ENCODE data around the gene CPNE2. TPM values are rescaled to one million over a fixed set of nuclear protein-coding genes. Genes with fewer than 3 reads are reported as not detected.

CPNE2 gene
- polyA plus RNA-seq, 2 of the 4 experiments (the other 2 are of a cell fraction): 36.7 TPM

DNA sequence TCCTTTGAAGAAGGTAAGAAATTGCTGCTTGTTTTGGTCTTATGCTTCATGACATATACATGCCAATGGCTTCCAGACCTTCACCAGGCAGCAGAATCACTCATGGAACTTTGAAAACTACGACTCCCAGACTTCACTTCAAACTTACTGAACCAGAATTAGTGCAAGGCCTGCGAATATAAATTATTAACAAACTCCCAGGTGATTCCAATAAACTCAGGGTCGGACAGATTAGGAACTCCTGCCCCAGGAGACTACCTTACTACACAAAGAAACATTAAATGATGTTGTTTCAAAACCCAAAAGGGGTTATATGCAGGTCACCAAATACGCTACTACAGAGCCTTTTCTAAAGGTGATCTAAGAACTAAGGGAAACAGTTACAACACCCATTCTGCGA lies 73.1 kb downstream of the CPNE2 start:
- 90% methylated on average over 5 of the region's 5 CpGs for WGBS (ENCODE audit: missing lambda C conversion rate)
- H3K4me3 ChIP-seq: no peak overlapping the region
- H3K27ac ChIP-seq: no peak overlapping the region
- ATAC-seq: no peak
- POLR2A ChIA-PET: no interaction called here
- CTCF ChIA-PET: interaction anchor here (1.4 to 2.6 kb wide), 2 partner anchors 72 to 81 kb away, joined by 4 to 13 read pairs; partner anchors contain the start of gene CPNE2
- H3K9me3 ChIP-seq: no peaks in the 10 kb centered on the region
- no peaks in the 10 kb centered on the region for H3K4me1 ChIP-seq
- no peak overlapping the region for H3K4me2 ChIP-seq
- no peak for DNase-seq (ENCODE audit: low read depth in 1 of 2, low spot score in 1 of 2)
- no peak for FAIRE-seq
- TF ChIP-seq BHLHE40 (IDR thresholded peaks at IDR 0.05; ENCODE audit: low read depth, low read length): no peak
- TF ChIP-seq ZC3H11A (IDR thresholded peaks at IDR 0.05): no peak
- no peak for TF ChIP-seq KDM5A (IDR thresholded peaks at IDR 0.05)
- no peak for TF ChIP-seq HOXB13 (CRISPR knock-in tag; IDR thresholded peaks at IDR 0.05; ENCODE audit: low read depth)
- TF ChIP-seq, protein P1, sequence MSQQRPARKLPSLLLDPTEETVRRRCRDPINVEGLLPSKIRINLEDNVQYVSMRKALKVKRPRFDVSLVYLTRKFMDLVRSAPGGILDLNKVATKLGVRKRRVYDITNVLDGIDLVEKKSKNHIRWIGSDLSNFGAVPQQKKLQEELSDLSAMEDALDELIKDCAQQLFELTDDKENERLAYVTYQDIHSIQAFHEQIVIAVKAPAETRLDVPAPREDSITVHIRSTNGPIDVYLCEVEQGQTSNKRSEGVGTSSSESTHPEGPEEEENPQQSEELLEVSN (IDR thresholded peaks at IDR 0.05; ENCODE audit: borderline replicate concordance, low read depth): no peak
- TF ChIP-seq, protein P2, sequence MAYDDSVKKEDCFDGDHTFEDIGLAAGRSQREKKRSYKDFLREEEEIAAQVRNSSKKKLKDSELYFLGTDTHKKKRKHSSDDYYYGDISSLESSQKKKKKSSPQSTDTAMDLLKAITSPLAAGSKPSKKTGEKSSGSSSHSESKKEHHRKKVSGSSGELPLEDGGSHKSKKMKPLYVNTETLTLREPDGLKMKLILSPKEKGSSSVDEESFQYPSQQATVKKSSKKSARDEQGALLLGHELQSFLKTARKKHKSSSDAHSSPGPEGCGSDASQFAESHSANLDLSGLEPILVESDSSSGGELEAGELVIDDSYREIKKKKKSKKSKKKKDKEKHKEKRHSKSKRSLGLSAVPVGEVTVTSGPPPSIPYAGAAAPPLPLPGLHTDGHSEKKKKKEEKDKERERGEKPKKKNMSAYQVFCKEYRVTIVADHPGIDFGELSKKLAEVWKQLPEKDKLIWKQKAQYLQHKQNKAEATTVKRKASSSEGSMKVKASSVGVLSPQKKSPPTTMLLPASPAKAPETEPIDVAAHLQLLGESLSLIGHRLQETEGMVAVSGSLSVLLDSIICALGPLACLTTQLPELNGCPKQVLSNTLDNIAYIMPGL (CRISPR knock-in tag; IDR thresholded peaks at IDR 0.05; ENCODE audit: borderline replicate concordance): no peak
- TF ChIP-seq TFCP2L1 (CRISPR knock-in tag; IDR thresholded peaks at IDR 0.05): no peak
- TF ChIP-seq FOSL2 (IDR thresholded peaks at IDR 0.05): no peak
- TF ChIP-seq FOSL2 (CRISPR knock-in tag; IDR thresholded peaks at IDR 0.05): no peak
- no peak for TF ChIP-seq ESRRA (IDR thresholded peaks at IDR 0.05; ENCODE audit: borderline replicate concordance, low read length)
- TF ChIP-seq HEYL (CRISPR knock-in tag; IDR thresholded peaks at IDR 0.05): no peak
- no peak for TF ChIP-seq FOSB (CRISPR knock-in tag; IDR thresholded peaks at IDR 0.05)

DNA sequence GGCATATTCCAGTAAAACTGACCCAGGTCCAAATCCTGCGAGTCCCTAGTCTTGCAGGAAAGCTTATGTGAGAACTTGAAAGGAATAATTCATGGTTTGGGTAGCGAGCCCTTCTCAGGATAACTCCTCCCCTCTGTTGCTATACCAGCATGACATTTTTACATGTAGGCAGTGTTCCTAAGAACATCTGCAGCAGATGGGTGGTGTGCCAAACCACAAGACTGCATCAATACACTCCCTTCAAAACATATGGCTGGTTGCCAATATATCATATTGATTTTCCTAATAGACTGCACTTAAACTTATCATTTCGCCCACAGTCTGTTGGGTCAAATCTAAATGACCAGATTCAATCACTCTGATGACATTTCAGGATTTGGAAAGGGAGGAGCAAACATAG lies 73.6 kb downstream of the CPNE2 start:
- WGBS (ENCODE audit: missing lambda C conversion rate): 95% methylated on average over 3 of the region's 3 CpGs
- ChIA-PET CTCF (interaction anchor here (1.4 to 2.6 kb wide), 3 partner anchors 10 to 251 kb away, joined by 3 to 13 read pairs (median 7); no protein-coding TSS in a partner anchor), POLR2A (no interaction called here)
- no peak for DNase-seq (ENCODE audit: low read depth in 1 of 2, low spot score in 1 of 2)
- no peak for ATAC-seq
- no peaks in the 10 kb centered on the region for H3K4me1 ChIP-seq
- no peaks in the 10 kb centered on the region for H3K9me3 ChIP-seq
- no peak overlapping the region for H3K4me3 ChIP-seq
- no peak overlapping the region for H3K4me2 ChIP-seq
- no peak overlapping the region for H3K27ac ChIP-seq
- TF ChIP-seq KDM5A (IDR thresholded peaks at IDR 0.05) (no peak), EHF (CRISPR knock-in tag; IDR thresholded peaks at IDR 0.05) (no peak), HDAC2 (IDR thresholded peaks at IDR 0.05) (no peak), RAD21 (conservative IDR thresholded peaks at IDR 0.05 in 1 of 2, IDR thresholded peaks at IDR 0.05 in 1 of 2) (no peak), FOSB (CRISPR knock-in tag; IDR thresholded peaks at IDR 0.05) (no peak), HOXB5 (CRISPR knock-in tag; IDR thresholded peaks at IDR 0.05) (no peak), RARB (CRISPR knock-in tag; IDR thresholded peaks at IDR 0.05) (no peak), FOSL2 (IDR thresholded peaks at IDR 0.05) (no peak), FOSL2 (CRISPR knock-in tag; IDR thresholded peaks at IDR 0.05) (no peak), BHLHE40 (IDR thresholded peaks at IDR 0.05; ENCODE audit: low read depth, low read length) (no peak), CBX8 (IDR thresholded peaks at IDR 0.05) (no peak)
- TF ChIP-seq, protein P3, sequence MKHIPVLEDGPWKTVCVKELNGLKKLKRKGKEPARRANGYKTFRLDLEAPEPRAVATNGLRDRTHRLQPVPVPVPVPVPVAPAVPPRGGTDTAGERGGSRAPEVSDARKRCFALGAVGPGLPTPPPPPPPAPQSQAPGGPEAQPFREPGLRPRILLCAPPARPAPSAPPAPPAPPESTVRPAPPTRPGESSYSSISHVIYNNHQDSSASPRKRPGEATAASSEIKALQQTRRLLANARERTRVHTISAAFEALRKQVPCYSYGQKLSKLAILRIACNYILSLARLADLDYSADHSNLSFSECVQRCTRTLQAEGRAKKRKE (CRISPR knock-in tag; IDR thresholded peaks at IDR 0.05; ENCODE audit: low read depth): no peak
- TF ChIP-seq, protein P4, sequence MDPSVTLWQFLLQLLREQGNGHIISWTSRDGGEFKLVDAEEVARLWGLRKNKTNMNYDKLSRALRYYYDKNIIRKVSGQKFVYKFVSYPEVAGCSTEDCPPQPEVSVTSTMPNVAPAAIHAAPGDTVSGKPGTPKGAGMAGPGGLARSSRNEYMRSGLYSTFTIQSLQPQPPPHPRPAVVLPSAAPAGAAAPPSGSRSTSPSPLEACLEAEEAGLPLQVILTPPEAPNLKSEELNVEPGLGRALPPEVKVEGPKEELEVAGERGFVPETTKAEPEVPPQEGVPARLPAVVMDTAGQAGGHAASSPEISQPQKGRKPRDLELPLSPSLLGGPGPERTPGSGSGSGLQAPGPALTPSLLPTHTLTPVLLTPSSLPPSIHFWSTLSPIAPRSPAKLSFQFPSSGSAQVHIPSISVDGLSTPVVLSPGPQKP (IDR thresholded peaks at IDR 0.05; ENCODE audit: low read depth, low read length): no peak
- TF ChIP-seq, protein P5, sequence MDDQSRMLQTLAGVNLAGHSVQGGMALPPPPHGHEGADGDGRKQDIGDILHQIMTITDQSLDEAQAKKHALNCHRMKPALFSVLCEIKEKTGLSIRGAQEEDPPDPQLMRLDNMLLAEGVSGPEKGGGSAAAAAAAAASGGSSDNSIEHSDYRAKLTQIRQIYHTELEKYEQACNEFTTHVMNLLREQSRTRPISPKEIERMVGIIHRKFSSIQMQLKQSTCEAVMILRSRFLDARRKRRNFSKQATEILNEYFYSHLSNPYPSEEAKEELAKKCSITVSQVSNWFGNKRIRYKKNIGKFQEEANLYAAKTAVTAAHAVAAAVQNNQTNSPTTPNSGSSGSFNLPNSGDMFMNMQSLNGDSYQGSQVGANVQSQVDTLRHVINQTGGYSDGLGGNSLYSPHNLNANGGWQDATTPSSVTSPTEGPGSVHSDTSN (IDR thresholded peaks at IDR 0.05): no peak
- FAIRE-seq: no peak

Data from A549 (cell line).